T-helper 1 cell treated with Interleukin-12 subunit alpha and Interleukin-12 subunit beta and Interleukin-4 antibody, amounts not matched to agents 30 μg/mL and 1 μg/mL, for 36 hours (primary cell): ENCODE measurements around the gene SNX11.

Source experiments
- H3K27ac Mint-ChIP-seq: one replicate; pipeline ENCODE4 v1.8.0; 2021; ENCODE audit warnings: mild to moderate bottlenecking, mixed read lengths
- H3K27me3 Mint-ChIP-seq: one replicate; pipeline ENCODE4 v1.8.0; 2021; ENCODE audit warnings: low read depth, mixed read lengths
- H3K36me3 Mint-ChIP-seq: one replicate; pipeline ENCODE4 v1.8.0; 2021; ENCODE audit warnings: low read depth, mixed read lengths
- H3K4me1 Mint-ChIP-seq: one replicate; pipeline ENCODE4 v1.8.0; 2021; ENCODE audit warnings: low read depth, mixed read lengths
- H3K4me3 Mint-ChIP-seq: one replicate; pipeline ENCODE4 v1.8.0; 2021; ENCODE audit warnings: mild to moderate bottlenecking, moderate library complexity, mixed read lengths
- H3K9me3 Mint-ChIP-seq: one replicate; pipeline ENCODE4 v1.8.0; 2021; ENCODE audit warnings: mixed read lengths

The SNX11 gene

DNA sequence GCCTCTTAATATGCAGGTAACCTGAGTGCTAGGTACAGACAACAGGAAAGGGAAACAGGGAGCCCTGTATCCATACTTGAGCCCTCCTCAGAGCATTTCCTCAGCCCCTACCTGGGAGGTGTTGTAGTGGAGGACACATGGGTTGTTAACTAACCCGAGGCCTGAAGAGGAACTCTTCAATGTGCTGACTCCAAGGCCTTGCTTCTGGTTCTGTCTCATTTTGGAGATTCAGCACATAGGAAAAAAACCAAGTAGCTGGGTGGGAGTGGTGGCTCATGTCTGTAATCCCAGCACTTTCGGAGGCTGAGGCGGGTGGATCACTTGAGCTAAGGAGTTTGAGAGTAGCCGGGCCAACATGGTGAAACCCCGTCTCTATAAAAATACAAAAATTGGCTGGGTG is 24.8 kb downstream of the SNX11 start:
- Mint-ChIP-seq H3K27me3 (no peaks in the 10 kb centered on the region), H3K4me1 (no peaks in the 10 kb centered on the region), H3K4me3 (no peak overlapping the region), H3K9me3 (no peaks in the 10 kb centered on the region), H3K36me3 (peaks cover 7% of the 10 kb centered on the region), H3K27ac (no peak overlapping the region)

DNA sequence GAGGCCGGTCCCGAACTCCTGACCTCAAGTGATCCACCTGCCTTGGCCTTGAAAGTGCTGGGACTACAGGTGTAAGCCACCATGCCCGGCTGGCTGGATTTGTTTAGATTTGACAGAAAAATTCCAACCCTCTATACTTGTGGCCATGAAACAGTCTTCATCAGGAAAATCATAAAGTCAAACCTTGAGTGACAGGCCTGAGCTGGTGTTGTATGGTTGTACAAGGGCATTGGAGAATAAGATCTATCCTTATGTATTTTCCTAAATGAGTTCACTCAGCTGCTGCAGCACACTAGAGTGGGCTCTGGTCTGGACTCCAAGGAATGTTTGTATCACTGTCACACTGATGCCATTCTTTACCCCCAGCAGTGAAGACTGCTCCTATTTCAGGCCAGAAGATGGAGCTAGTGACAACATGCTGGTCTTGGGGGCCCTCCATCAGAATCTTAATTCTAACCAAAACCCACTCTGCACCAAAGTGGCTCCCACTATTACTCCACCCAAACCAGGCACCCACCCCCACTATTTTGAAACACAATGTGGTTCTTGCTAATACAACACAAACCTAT is 27.4 kb downstream of the SNX11 start:
- Mint-ChIP-seq H3K27me3 (no peaks in the 10 kb centered on the region), H3K9me3 (no peaks in the 10 kb centered on the region), H3K27ac (no peak overlapping the region), H3K4me3 (no peak overlapping the region), H3K4me1 (peaks cover 1% of the 10 kb centered on the region), H3K36me3 (peaks cover 12% of the 10 kb centered on the region)

DNA sequence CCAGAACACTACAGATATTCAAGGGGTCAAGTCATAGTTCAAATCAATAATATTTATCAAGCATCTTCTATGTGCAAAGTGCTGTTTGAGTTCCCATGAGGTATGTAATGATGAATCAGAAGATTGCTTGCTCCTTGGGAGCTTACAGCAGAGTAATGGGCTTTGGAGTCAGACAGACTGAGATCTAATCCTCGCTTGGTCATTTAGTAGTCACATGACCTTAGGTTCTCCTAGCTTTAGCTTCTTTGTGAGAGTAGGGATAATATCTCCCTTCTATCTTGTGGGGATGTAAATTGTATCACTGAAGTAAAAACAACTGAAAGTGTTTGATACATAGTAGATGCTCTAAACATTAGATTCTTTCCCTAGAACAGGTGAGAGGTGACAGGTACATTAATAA is 30.1 kb downstream of the SNX11 start:
- Mint-ChIP-seq H3K36me3 (peaks cover 22% of the 10 kb centered on the region), H3K27me3 (no peaks in the 10 kb centered on the region), H3K4me3 (no peak overlapping the region), H3K27ac (no peak overlapping the region), H3K4me1 (peaks cover 6% of the 10 kb centered on the region), H3K9me3 (no peaks in the 10 kb centered on the region)

DNA sequence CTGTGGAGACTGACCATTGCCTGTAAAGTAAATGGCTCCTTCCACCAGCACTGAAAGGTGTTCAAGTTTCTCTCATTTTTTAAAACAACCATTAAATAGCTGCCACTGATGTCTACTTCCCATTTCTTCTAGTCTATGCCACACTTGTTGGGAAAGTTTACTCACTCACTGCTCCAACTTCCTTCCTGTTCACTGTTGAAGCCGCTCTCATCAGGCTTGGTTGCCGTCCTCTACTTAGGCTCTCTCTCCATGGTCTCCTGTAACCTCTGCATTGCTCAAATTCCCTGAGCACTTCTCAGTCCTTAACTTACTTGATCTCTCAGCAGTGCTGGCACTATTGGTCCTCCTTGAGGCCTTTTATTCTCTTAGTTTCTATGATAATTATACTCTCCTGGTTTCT is 32.4 kb downstream of the SNX11 start:
- peaks cover 32% of the 10 kb centered on the region for H3K36me3 Mint-ChIP-seq
- H3K27me3 Mint-ChIP-seq, result no peaks in the 10 kb centered on the region
- H3K4me1 Mint-ChIP-seq, result peaks cover 6% of the 10 kb centered on the region
- H3K27ac Mint-ChIP-seq, result no peak overlapping the region
- no peak overlapping the region for H3K4me3 Mint-ChIP-seq
- H3K9me3 Mint-ChIP-seq, result no peaks in the 10 kb centered on the region

DNA sequence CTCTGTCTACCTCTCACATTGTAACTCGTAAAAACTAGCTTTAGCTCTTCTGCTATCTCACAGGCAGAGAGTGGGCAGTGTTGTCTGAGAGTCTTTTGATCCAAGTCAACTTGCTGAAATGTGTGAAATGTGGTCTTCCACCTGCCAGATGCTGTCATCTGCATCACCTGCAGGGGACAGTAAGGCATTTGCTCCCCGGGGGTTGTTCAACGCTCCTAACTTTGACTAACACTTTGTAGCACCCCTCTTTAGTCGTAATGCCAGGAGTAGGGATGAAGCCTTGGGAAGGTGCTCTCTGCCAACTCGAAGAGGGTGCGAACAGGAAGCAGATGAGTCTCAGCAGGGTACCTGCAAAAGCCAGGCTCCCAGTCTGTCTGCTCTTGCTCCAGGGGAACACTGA is 36.1 kb downstream of the SNX11 start:
- Mint-ChIP-seq H3K36me3 (peaks cover 43% of the 10 kb centered on the region), H3K27ac (no peak overlapping the region), H3K27me3 (no peaks in the 10 kb centered on the region), H3K4me3 (no peak overlapping the region), H3K9me3 (no peaks in the 10 kb centered on the region), H3K4me1 (peaks cover 8% of the 10 kb centered on the region)

DNA sequence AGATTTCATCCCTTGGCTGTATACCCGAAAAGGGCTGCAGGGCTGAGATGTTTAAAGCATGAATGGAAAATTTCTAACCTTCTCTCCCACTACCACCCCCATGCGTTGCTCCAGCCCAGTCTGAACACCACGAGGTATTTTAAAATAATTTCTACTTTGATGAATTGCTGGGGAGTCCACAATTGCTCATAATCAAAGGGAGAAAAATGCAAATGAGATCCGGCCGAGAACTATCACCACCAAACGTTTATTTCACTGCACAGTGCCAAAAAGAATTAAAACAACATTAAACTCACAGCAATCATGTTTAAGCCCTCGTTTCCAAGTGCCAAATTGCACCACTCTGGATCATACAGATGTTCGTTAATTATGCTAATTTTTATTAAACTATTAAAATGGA is 36.7 kb downstream of the SNX11 start:
- H3K27me3 Mint-ChIP-seq, result no peaks in the 10 kb centered on the region
- peaks cover 8% of the 10 kb centered on the region for H3K4me1 Mint-ChIP-seq
- H3K9me3 Mint-ChIP-seq, result no peaks in the 10 kb centered on the region
- H3K4me3 Mint-ChIP-seq, result no peak overlapping the region
- no peak overlapping the region for H3K27ac Mint-ChIP-seq
- peaks cover 47% of the 10 kb centered on the region for H3K36me3 Mint-ChIP-seq

DNA sequence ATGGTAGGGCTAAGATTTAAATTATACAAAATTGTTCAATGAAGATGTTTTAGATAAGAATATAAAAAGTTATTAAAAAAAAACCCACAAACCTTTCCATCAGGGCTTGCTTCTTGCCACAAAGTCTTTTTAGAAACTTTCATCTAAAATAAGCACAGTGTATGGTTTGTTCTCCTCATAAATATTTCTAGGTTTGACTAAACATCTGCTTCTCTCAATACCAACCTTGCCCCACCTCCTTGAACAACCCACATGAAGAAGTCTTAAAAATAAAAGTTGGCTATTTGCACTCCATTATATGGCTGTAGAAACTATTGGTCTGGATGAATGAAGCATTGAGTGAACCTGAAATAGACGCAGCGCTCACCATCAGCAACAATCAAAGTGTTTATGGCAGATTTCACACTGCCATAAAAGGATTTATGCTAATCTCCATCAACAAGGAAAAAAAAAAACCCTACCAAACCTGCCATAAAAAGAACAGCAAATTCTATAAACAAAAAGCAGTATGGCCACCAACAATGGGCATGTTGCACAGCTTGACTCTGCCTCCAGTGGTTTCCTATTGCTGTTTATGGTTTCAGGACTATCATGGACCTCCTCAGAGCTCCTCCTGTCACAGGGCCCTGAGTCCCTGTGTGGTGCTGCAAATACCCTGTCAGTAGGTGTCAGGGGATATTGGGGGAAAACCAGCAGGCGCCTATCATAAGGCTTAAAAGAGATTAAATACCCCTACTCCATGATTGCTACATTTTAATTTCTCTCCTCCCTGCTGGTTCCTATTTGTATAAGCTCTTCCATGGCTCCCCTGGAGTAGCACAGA is 37.6 kb downstream of the SNX11 start:
- H3K4me3 Mint-ChIP-seq, result no peak overlapping the region
- H3K4me1 Mint-ChIP-seq, result peaks cover 5% of the 10 kb centered on the region
- H3K9me3 Mint-ChIP-seq, result no peaks in the 10 kb centered on the region
- H3K36me3 Mint-ChIP-seq, result peaks cover 43% of the 10 kb centered on the region
- no peak overlapping the region for H3K27ac Mint-ChIP-seq
- no peaks in the 10 kb centered on the region for H3K27me3 Mint-ChIP-seq

DNA sequence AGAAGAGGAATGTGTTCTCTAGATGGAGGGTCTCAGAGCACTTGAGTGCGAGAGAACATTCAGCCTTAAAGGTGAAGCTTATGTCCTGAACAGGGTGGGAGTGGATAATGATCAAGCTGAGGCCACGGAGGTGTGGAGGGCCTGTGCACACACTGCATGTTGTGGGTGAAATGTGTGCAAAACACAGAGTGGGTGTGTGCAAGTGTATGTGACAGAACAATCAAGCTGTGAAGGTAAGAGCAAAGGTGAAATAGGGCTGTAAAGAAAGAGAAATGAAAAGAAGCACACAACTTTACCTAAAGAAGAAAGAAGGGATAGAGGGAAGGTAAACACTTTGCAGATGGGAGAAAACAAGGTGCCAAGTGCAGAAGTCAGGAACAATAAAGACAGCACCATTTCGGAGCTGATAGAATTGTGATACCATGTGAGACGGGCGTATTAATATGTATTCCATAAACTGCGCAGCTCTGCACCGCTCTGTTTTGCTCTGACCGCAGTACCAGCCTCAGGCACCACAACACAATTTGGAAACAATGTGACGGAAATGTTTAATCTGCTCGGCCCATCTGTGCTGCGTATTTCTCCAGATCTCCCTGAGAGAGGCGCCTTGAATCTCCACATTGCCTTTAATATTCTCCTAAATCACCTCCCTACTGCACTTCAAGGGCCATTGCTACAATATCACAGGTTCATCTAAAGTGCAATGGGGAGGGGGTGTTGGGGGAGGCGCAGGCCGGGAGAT is 40.6 kb downstream of the SNX11 start:
- Mint-ChIP-seq H3K36me3 (peaks cover 31% of the 10 kb centered on the region), H3K9me3 (no peaks in the 10 kb centered on the region), H3K27ac (no peak overlapping the region), H3K27me3 (no peaks in the 10 kb centered on the region), H3K4me1 (peaks cover 2% of the 10 kb centered on the region), H3K4me3 (no peak overlapping the region)

DNA sequence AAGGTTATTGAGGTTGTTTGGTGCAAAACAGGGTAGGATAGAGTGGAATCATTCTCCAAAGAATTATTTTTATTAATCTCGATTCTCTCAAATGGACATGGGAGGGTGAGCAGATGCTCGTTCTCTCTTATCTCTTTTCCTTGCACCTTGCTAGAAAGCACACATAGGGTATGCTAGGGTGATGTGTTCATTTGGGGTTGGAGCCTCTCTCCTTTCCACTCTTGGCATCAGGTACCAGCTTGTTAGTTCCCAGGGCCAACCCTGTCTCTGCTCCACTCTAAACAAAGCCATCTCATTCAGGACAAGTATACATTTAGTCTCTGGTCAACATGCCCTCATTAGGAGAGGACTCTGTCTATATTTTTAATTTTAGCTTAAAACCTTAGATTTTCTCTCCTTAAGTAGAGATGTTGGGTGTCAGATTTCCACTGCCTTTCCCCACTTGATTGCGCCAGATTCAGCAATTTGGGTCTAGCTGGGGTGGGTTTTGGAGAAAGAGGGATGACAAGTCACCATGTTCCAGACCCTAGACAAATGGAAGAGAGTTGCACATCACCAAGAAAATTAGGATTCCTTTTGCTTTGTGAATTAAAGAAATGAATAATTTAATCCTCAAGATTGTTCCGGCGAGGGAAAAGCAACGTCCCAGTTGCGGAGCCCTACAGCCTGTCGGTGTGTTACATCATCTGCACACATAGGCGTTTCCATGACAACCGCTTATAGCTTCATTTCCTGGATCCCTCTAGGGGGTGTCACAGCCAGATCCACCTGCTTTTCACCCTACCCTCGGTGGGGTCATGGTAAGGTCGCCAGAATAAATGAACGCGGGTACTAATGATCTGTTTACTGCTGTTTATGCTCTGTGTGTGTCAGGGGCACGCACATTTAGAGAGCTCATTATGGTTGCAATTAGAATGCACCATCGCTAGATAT is 41.6 kb downstream of the SNX11 start:
- peaks cover 30% of the 10 kb centered on the region for H3K36me3 Mint-ChIP-seq
- H3K9me3 Mint-ChIP-seq, result no peaks in the 10 kb centered on the region

DNA sequence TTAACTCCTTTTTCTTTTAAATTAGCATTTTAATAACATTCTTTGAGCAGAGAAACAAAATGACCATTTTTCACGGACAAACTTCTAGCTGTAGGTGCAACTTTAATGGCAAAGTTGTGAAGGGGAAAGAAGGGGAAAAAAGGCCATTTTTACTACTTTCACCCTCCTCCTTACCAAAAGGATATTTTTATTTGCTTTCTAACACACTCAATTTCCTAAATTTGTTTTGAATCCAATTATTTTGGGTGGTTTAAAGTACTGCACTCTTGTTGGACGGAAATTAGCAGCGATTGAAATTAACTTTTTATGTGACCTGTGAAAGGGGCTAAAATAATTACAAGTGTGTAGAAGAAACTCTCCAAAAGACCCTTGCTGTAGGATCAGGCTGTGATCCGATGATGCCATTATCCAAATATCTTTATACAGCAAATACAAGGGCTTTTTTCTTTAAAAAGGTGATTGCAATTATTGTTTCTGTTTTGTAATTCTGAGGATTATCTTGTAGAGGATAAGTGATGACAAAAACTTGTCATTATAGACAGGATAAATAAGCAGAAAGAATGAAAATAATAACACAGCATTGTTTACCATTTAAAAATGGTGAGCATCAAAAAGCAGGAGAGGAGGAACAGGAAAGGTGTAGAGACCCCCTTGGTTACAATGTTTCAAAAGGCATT is 42.4 kb downstream of the SNX11 start:
- H3K9me3 Mint-ChIP-seq, result no peaks in the 10 kb centered on the region
- H3K27me3 Mint-ChIP-seq, result no peaks in the 10 kb centered on the region
- peaks cover 29% of the 10 kb centered on the region for H3K36me3 Mint-ChIP-seq
- H3K27ac Mint-ChIP-seq, result no peak overlapping the region
- peaks cover 2% of the 10 kb centered on the region for H3K4me1 Mint-ChIP-seq
- H3K4me3 Mint-ChIP-seq, result no peak overlapping the region

More for the DNA sequence above, 41.6 kb downstream of the SNX11 start:
- Mint-ChIP-seq H3K4me1 (peaks cover 2% of the 10 kb centered on the region), H3K27ac (no peak overlapping the region), H3K27me3 (no peaks in the 10 kb centered on the region), H3K4me3 (no peak overlapping the region)

DNA sequence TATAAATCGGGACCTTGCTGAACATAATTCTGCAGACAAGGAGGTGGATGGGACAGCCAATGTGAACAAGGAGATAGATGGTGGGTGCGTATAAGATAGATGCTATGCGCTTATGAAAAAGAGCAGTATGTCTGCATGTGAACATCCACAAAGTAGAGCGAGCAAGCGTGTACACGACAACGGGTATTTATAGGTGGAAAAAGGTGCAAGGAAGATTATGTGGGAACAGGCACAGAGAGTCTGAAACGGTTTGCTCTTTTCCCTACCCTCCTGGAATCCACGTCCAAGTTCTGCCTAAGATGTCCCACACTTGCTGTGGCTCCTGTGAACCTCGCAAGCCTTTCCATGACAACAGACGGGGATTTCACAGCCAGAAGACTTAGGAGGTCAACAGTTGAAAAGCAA is 43.0 kb downstream of the SNX11 start:
- Mint-ChIP-seq H3K27ac (no peak overlapping the region), H3K36me3 (peaks cover 27% of the 10 kb centered on the region), H3K9me3 (no peaks in the 10 kb centered on the region)

DNA sequence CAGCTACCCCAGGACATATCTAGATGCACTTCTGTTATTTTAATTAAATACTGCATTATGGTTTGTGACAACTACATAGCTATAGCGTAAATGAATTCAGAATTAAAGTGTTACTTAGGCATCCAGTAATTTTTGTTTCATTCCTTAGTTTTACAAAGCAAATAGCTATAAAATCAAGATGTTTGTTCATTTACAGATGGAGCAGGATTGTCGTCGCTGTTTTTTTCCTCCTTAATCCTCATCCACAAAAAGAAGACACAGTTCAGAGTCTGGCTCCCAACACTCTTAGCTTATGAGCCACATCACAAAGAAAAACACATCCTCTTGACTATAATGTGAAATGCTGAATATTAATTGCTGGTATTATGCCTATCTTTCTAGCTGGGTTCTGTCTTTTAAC is 43.7 kb downstream of the SNX11 start:
- H3K27me3 Mint-ChIP-seq, result no peaks in the 10 kb centered on the region
- H3K4me3 Mint-ChIP-seq, result no peak overlapping the region

More for the DNA sequence above, 43.0 kb downstream of the SNX11 start:
- Mint-ChIP-seq H3K4me1 (no peaks in the 10 kb centered on the region), H3K27me3 (no peaks in the 10 kb centered on the region), H3K4me3 (no peak overlapping the region)

DNA sequence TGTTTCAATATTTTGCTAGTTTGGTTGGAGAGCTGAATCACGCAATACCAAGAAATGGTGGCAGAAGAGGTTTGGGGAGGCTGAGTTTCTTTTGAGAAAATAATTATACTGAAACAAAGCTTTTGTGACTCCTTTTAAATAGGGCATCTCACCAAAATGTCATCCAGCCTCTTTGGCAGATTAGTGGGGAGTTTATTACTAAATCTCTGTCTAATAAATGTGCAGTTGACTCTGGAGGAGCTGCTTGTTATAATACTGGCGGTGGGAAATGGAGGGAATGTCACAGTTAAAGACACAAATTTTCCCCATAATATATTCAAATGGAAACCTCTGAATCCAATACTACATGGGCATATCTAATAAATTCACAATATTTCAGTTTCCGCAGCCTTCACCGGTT is 44.7 kb downstream of the SNX11 start:
- H3K4me3 Mint-ChIP-seq, result no peak overlapping the region
- no peaks in the 10 kb centered on the region for H3K9me3 Mint-ChIP-seq
- no peaks in the 10 kb centered on the region for H3K27me3 Mint-ChIP-seq
- H3K27ac Mint-ChIP-seq, result no peak overlapping the region
- H3K4me1 Mint-ChIP-seq, result no peaks in the 10 kb centered on the region
- peaks cover 28% of the 10 kb centered on the region for H3K36me3 Mint-ChIP-seq

More for the DNA sequence above, 43.7 kb downstream of the SNX11 start:
- peaks cover 29% of the 10 kb centered on the region for H3K36me3 Mint-ChIP-seq
- H3K27ac Mint-ChIP-seq, result no peak overlapping the region
- no peaks in the 10 kb centered on the region for H3K4me1 Mint-ChIP-seq
- no peaks in the 10 kb centered on the region for H3K9me3 Mint-ChIP-seq
